HepG2 (cell line): ENCODE measurements around the gene SCAPER. TPM values are rescaled to one million over a fixed set of nuclear protein-coding genes. Genes with fewer than 3 reads are reported as not detected.
A peak's percentile ranks its signal among the peaks of the same experiment; 100 is the strongest.

ENCODE experiments used
- ARNTL ChIP-seq: sonication (generic); formaldehyde crosslinking; IDR thresholded peaks from 2 replicates; pipeline ENCODE4 v1.4.0; 2020; ENCODE audit warnings: mild to moderate bottlenecking, missing genetic modification reagents
- FOXK1 ChIP-seq: sonication (generic); formaldehyde crosslinking; IDR thresholded peaks from 2 replicates; pipeline ENCODE4 v1.4.0; 2020; ENCODE audit warnings: low read depth, missing genetic modification reagents, borderline replicate concordance
- GPBP1L1 ChIP-seq: sonication (generic); formaldehyde crosslinking; IDR thresholded peaks from 2 replicates; pipeline ENCODE4 v1.5.0; 2020; ENCODE audit warnings: mild to moderate bottlenecking, missing genetic modification reagents
- ISL2 ChIP-seq: sonication (generic); formaldehyde crosslinking; IDR thresholded peaks from 2 replicates; pipeline ENCODE4 v1.5.0; 2020; ENCODE audit warnings: missing genetic modification reagents
- JUN ChIP-seq: sonication (generic); formaldehyde crosslinking; IDR thresholded peaks from 2 replicates; pipeline ENCODE4 v1.4.0; 2020; ENCODE audit warnings: mild to moderate bottlenecking, missing genetic modification reagents
- KLF12 ChIP-seq: sonication (generic); formaldehyde crosslinking; IDR thresholded peaks from 2 replicates; pipeline ENCODE4 v1.4.0; 2020; ENCODE audit warnings: missing genetic modification reagents, borderline replicate concordance
- LBX2 ChIP-seq: sonication (generic); formaldehyde crosslinking; IDR thresholded peaks from 2 replicates; pipeline ENCODE4 v1.5.0; 2020; ENCODE audit warnings: missing genetic modification reagents, mild to moderate bottlenecking, borderline replicate concordance
- MAX ChIP-seq: IDR thresholded peaks from 2 replicates; pipeline ENCODE4 v1.6.1; 2012; ENCODE audit warnings: inconsistent platforms
- MYC ChIP-seq: sonication (generic); formaldehyde crosslinking; IDR thresholded peaks from 2 replicates; pipeline ENCODE4 v1.9.0; 2021; ENCODE audit warnings: missing genetic modification reagents, borderline replicate concordance
- NFKB2 ChIP-seq: sonication (generic); formaldehyde crosslinking; IDR thresholded peaks from 2 replicates; pipeline ENCODE4 v1.4.0; 2020; ENCODE audit warnings: missing genetic modification reagents, borderline replicate concordance
- PHF8 ChIP-seq: sonication (generic); formaldehyde crosslinking; IDR thresholded peaks from 2 replicates; pipeline ENCODE4 v1.5.0; 2020; ENCODE audit warnings: missing genetic modification reagents
- RARG ChIP-seq: sonication (generic); formaldehyde crosslinking; IDR thresholded peaks from 2 replicates; pipeline ENCODE4 v1.4.0; 2020; ENCODE audit warnings: low read depth, mild to moderate bottlenecking, missing genetic modification reagents
- RBM39 ChIP-seq: fragments of 200-400 bp; formaldehyde crosslinking; IDR thresholded peaks from one replicate; pipeline ENCODE4 v1.6.1; 2018; ENCODE audit warnings: antibody characterized with exemption, mild to moderate bottlenecking, low read depth, low read length; ENCODE audit not compliant: poor library complexity, severe bottlenecking
- RFX3 ChIP-seq: IDR thresholded peaks from 2 replicates; pipeline ENCODE4 v1.6.1; 2016; ENCODE audit warnings: missing biosample characterization, missing genetic modification reagents
- RFXANK ChIP-seq: IDR thresholded peaks from 2 replicates; pipeline ENCODE4 v1.6.1; 2016
- ZBTB14 ChIP-seq: sonication (generic); formaldehyde crosslinking; IDR thresholded peaks from 2 replicates; pipeline ENCODE4 v1.4.0; 2020; ENCODE audit warnings: missing genetic modification reagents
- ZNF276 ChIP-seq: sonication (generic); formaldehyde crosslinking; IDR thresholded peaks from 2 replicates; pipeline ENCODE4 v1.4.0; 2020; ENCODE audit warnings: mild to moderate bottlenecking, low read depth, missing genetic modification reagents
- ZNF543 ChIP-seq: sonication (generic); formaldehyde crosslinking; IDR thresholded peaks from 2 replicates; pipeline ENCODE4 v1.4.0; 2020; ENCODE audit warnings: mild to moderate bottlenecking, missing genetic modification reagents
- ZNF589 ChIP-seq: sonication (generic); formaldehyde crosslinking; conservative IDR thresholded peaks from 2 replicates; pipeline ENCODE4 v1.8.0; 2022; ENCODE audit warnings: mild to moderate bottlenecking, moderate library complexity, missing genetic modification reagents
- ZNF615 ChIP-seq: sonication (generic); formaldehyde crosslinking; IDR thresholded peaks from 2 replicates; pipeline ENCODE4 v1.5.0; 2020; ENCODE audit warnings: mild to moderate bottlenecking, missing genetic modification reagents, borderline replicate concordance
- ZNF75D ChIP-seq: sonication (generic); formaldehyde crosslinking; IDR thresholded peaks from 2 replicates; pipeline ENCODE4 v1.8.1; 2023; ENCODE audit warnings: missing genetic modification reagents, mild to moderate bottlenecking, borderline replicate concordance
- ZNF772 ChIP-seq: sonication (generic); formaldehyde crosslinking; IDR thresholded peaks from 2 replicates; pipeline ENCODE4 v1.5.0; 2020; ENCODE audit warnings: mild to moderate bottlenecking, missing genetic modification reagents
- polyA plus RNA-seq, 8 experiments: library from polyadenylated mRNA; depleted of rRNA in 3 of 8; stranded (reverse) in 7 of 8; unstranded in 1 of 8; fragments of >200 nt; fragmentation: Illumina TruSeq in 4 of 8; extraction: Trizol in 4 of 8; gene quantifications; 2 replicates each; pipeline versions ENCODE4 v1.2.1 to v1.2.3, GENCODE V29; 2011 to 2016; ENCODE audit warnings: low read depth in 4 of 8, missing spikeins in 1 of 8, mixed read lengths in 1 of 8; ENCODE audit not compliant: insufficient read depth in 1 of 8
- total RNA-seq, 5 experiments: library from RNA; depleted of rRNA; stranded (reverse); fragments of >200 nt; fragmentation: Illumina TruSeq; extraction: Trizol; gene quantifications; 2 replicates each; pipeline ENCODE4 v1.2.3, GENCODE V29; 2016; ENCODE audit warnings: low read depth in 1 of 5

Gene SCAPER
- total and polyA plus RNA-seq, 2 of the 13 experiments (the other 11 are each of a cell fraction or from before 2014, with no cell fraction given) = 4.3 to 10.5 TPM

- TF ChIP-seq KLF12 = no peak; the same call in 1 of the 2 replicates
- TF ChIP-seq ARNTL (CRISPR knock-in tag) = no peak
- no peak; the same call in 1 of the 2 replicates for TF ChIP-seq ZNF543
- TF ChIP-seq ZBTB14 (CRISPR knock-in tag) = 0 out of 2 replicates have a peak, but pooled peaks have one; percentile 24
- TF ChIP-seq ZNF75D (CRISPR knock-in tag) = no peak
- TF ChIP-seq RFXANK (CRISPR knock-in tag) = no peak
- no peak for TF ChIP-seq RFX3 (CRISPR knock-in tag)
- TF ChIP-seq RARG (CRISPR knock-in tag) = no peak
- TF ChIP-seq LBX2 (CRISPR knock-in tag) = no peak
- no peak for TF ChIP-seq ISL2 (CRISPR knock-in tag)
- TF ChIP-seq MAX = no peak; the same call in 1 of the 2 replicates
- TF ChIP-seq ZNF276 = no peak
- peak; percentile 31 for TF ChIP-seq RBM39
- 0 out of 2 replicates have a peak, but pooled peaks have one; percentile 33 for TF ChIP-seq ZNF615 (CRISPR knock-in tag)
- TF ChIP-seq MYC = peak; percentile 48; the same call in 1 of the 2 replicates
- TF ChIP-seq ZNF772 (CRISPR knock-in tag) = no peak
- TF ChIP-seq PHF8 (CRISPR knock-in tag) = peak; percentile 73
- no peak for TF ChIP-seq GPBP1L1 (CRISPR knock-in tag)
- TF ChIP-seq NFKB2 (CRISPR knock-in tag) = peak; percentile 50; the same call in 1 of the 2 replicates
- TF ChIP-seq JUN (CRISPR knock-in tag) = no peak
- no peak for TF ChIP-seq ZNF589 (CRISPR knock-in tag)
- no peak for TF ChIP-seq FOXK1 (CRISPR knock-in tag)
Measured at GRCh38 chr15:76345880-76346668, 559.1 kb downstream of the SCAPER start (continued).
